Heart left ventricle (tissue), 13 donors: ENCODE data around the gene ARHGAP1.

Experiments used
- POLR2A ChIP-seq, 2 donors: fragments of 450-650 bp; IDR thresholded peaks; one replicate each; pipeline ENCODE4 v1.6.1; 2017; ENCODE audit warnings: antibody characterized with exemption in 2 of 2, mild to moderate bottlenecking in 2 of 2, moderate library complexity in 2 of 2
- TF ChIP-seq, protein P1 (sequence below), 12 donors: fragments of 200-600 bp; sonication (generic) in 4 of 12; IDR thresholded peaks; one replicate each; pipeline versions ENCODE4 v1.5.0 to v1.8.0; 2018 to 2022; ENCODE audit warnings: antibody characterized with exemption in 12 of 12, mild to moderate bottlenecking in 5 of 12
- donor health status: ischemic (EF 13 %, LVEDD 7.1; RV severe dilation, severe dysfunction).
- donor health status: DM: no; HTN: yes; CAD: no.
- donor health status: DM: no; HTN: no; CAD: no.
- donor health status: ischemic (EF 25% LVEDD 6.9; RV normal size, moderate dysfunction).
- donor health status: ischemic (EF 25% LVEDD 5.7; RV mildly dilated, moderate dysfunction).
- donor health status: ischemic (EF 35%, LVEDD 5.7; RV mildly dilated, moderate dysfunction).
- donor health status: nonischemic (EF 11% LVEDD 7.7; RV severe dilation, severe dysfunction).
- donor health status: DM: yes; HTN: yes; CAD: no.
- donor health status: PGD.
- donor health status: ischemic (EF 29% LVEDD 5.4; RV normal size, mild dysfunction).
- donor health status: nonischemic (EF 23%, LVEDD 6.1; RV moderate dilation, normal function).

DNA sequence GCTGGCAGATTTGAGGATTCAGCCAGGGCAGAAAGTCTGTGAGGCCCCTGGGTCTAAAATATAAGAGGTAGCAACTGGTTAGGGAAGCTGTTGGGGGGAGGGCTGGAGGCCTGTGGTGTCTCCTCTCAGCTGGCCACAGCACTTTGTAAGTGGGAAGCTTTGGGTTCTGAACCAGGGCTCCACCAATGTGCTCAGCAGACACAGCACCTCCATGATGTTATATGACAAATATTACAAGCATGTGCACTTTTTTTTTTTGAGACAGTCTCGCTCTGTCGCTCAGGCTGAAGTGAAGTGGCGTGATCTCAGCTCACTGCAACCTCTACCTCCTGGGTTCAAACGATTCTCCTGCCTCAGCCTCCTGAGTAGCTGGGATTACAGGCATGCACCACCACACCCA is 8.0 kb downstream of the ARHGAP1 start:
- TF ChIP-seq, protein P1, sequence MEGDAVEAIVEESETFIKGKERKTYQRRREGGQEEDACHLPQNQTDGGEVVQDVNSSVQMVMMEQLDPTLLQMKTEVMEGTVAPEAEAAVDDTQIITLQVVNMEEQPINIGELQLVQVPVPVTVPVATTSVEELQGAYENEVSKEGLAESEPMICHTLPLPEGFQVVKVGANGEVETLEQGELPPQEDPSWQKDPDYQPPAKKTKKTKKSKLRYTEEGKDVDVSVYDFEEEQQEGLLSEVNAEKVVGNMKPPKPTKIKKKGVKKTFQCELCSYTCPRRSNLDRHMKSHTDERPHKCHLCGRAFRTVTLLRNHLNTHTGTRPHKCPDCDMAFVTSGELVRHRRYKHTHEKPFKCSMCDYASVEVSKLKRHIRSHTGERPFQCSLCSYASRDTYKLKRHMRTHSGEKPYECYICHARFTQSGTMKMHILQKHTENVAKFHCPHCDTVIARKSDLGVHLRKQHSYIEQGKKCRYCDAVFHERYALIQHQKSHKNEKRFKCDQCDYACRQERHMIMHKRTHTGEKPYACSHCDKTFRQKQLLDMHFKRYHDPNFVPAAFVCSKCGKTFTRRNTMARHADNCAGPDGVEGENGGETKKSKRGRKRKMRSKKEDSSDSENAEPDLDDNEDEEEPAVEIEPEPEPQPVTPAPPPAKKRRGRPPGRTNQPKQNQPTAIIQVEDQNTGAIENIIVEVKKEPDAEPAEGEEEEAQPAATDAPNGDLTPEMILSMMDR (IDR thresholded peaks at IDR 0.05): no peak
- no peak for TF ChIP-seq POLR2A (IDR thresholded peaks at IDR 0.05)
